Measurements from ENCODE around the gene LCP1.

The LCP1 gene

DNA sequence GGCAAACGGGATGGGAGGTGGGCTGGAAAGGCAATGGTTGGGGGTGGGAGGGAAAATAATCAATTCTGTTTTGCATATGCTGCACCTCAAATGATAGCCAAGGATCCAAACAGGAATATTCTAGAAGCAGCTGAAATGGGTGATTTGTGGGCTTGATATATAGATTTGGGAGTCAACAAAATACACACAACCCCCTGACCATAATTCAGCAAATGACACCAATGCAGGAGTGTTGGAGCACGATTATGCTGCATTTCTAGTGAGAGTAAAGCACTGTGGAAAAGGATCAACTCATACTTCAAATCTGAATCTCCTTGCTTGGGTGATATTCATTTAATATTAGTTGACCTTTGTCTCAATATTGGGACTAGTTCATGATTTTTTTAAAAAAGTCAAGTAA, 36.0 kb downstream of the LCP1 start:
- POLR2A ChIA-PET, result no interaction called here
- DNase-seq (ENCODE audit: extremely low spot score), result no peak
- CTCF ChIA-PET, result interaction anchor here (1.8 to 12.5 kb wide), 3 partner anchors 13 to 20 kb away, joined by 3 to 85 read pairs (median 59); no protein-coding TSS in a partner anchor
- TF ChIP-seq, protein P1, sequence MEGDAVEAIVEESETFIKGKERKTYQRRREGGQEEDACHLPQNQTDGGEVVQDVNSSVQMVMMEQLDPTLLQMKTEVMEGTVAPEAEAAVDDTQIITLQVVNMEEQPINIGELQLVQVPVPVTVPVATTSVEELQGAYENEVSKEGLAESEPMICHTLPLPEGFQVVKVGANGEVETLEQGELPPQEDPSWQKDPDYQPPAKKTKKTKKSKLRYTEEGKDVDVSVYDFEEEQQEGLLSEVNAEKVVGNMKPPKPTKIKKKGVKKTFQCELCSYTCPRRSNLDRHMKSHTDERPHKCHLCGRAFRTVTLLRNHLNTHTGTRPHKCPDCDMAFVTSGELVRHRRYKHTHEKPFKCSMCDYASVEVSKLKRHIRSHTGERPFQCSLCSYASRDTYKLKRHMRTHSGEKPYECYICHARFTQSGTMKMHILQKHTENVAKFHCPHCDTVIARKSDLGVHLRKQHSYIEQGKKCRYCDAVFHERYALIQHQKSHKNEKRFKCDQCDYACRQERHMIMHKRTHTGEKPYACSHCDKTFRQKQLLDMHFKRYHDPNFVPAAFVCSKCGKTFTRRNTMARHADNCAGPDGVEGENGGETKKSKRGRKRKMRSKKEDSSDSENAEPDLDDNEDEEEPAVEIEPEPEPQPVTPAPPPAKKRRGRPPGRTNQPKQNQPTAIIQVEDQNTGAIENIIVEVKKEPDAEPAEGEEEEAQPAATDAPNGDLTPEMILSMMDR (IDR thresholded peaks at IDR 0.05; ENCODE audit: control extremely low read depth, extremely low read depth, low read depth, missing control alignments), result no peak

DNA sequence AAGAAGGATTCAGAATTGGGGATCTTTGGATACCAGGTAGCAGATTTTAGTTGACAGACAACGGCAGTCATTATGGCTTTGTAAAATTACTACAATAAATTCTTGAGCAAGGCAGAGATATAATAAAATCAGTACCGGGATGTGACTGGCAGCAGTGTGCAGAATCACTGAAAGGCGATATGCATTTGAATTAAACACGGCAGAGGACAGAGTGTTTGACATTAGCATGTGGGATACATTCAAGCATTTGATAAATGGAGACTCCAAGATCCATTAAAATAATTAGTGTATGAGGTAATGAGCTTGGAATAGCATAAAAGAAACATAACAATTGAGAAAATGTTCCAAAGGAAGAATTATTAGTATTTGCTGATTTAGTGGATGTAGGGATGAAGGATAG, 36.8 kb downstream of the LCP1 start:
- DNase-seq (ENCODE audit: extremely low spot score), result no peak
- POLR2A ChIA-PET, result no interaction called here
- CTCF ChIA-PET, result interaction anchor here (1.0 to 12.5 kb wide), 5 partner anchors 10 to 25 kb away, joined by 3 to 85 read pairs (median 7); no protein-coding TSS in a partner anchor
- TF ChIP-seq, protein P1 (IDR thresholded peaks at IDR 0.05; ENCODE audit: control extremely low read depth, extremely low read depth, low read depth, missing control alignments), result no peak

DNA sequence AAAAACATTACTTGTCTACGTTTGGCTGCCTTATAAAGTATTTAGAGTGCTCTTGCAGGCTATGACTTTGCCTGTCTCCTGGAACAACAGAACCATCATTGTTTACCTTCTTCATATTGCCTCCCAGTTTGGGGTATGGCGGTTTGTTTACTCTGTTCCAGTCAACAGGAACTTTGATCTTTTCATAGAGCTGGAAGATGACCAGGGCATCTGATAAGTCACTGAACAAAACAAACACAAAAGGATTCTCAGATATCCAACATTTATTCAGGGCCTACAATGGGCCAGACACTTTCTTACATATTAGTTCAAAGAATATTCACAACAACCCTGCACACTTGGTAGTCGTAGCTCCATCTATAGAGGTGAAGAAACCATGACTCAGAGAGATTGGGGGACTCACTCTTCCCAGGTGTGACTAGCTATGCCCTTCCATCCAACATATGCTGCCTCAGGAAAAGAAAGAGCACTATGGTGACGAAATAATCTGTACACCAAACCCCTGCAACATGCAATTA, 38.7 kb downstream of the LCP1 start:
- DNase-seq (ENCODE audit: extremely low spot score), result no peak

DNA sequence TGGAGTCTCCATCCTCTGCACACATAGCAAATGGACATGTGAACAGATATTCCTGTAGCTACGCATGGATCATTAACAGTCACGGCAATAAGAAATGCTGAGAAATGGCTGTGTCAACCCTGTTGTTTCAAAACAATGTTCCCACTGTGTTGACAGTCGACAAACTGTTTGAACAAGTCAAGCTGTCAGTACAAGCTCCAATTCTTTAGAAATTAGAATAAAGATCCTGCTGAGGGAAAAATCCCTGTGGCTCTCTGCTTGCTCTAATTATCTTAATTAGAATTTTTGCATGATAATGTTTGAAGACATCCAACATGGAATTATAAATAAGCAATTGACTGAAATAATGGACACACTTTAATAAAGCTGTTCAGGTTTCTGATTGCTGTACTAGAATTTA, 39.2 kb downstream of the LCP1 start:
- DNase-seq (ENCODE audit: extremely low spot score), result no peak

More for the DNA sequence above, 38.7 kb downstream of the LCP1 start:
- POLR2A ChIA-PET, result no interaction called here
- TF ChIP-seq, protein P1 (IDR thresholded peaks at IDR 0.05; ENCODE audit: control extremely low read depth, extremely low read depth, low read depth, missing control alignments), result no peak
- CTCF ChIA-PET, result interaction anchor here (1.3 to 12.5 kb wide), 4 partner anchors 9 to 17 kb away, joined by 5 to 85 read pairs (median 33); no protein-coding TSS in a partner anchor

DNA sequence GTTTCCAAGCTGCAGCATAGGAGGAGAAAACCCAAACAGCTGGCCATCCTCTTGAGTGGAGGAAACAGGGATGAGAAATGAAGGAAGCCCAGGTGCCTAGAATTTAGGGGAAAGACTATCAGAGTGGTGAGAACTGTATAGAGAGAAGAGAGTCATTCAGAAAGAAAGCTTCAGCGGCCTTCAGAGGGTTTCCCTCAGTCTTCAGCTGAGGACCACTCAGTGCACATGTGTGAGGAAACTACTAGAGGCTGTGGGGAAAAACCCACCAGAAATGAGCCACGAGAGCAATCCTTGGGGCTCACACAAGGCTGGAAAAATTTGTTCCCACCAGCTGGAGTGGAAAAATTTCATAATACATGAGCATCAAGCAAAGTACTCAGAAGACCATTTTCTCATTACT, 41.9 kb downstream of the LCP1 start:
- no peak for DNase-seq (ENCODE audit: extremely low spot score)
- ChIA-PET CTCF (interaction anchor here (0.9 to 12.5 kb wide), 12 partner anchors 8 to 135 kb away, joined by 3 to 85 read pairs (median 4); no protein-coding TSS in a partner anchor), POLR2A (no interaction called here)
- TF ChIP-seq, protein P1 (IDR thresholded peaks at IDR 0.05; ENCODE audit: control extremely low read depth, extremely low read depth, low read depth, missing control alignments), result no peak

More for the DNA sequence above, 39.2 kb downstream of the LCP1 start:
- POLR2A ChIA-PET, result no interaction called here
- CTCF ChIA-PET, result interaction anchor here (1.3 to 12.5 kb wide), 4 partner anchors 8 to 17 kb away, joined by 5 to 85 read pairs (median 34); no protein-coding TSS in a partner anchor
- TF ChIP-seq, protein P1 (IDR thresholded peaks at IDR 0.05; ENCODE audit: control extremely low read depth, extremely low read depth, low read depth, missing control alignments), result no peak

DNA sequence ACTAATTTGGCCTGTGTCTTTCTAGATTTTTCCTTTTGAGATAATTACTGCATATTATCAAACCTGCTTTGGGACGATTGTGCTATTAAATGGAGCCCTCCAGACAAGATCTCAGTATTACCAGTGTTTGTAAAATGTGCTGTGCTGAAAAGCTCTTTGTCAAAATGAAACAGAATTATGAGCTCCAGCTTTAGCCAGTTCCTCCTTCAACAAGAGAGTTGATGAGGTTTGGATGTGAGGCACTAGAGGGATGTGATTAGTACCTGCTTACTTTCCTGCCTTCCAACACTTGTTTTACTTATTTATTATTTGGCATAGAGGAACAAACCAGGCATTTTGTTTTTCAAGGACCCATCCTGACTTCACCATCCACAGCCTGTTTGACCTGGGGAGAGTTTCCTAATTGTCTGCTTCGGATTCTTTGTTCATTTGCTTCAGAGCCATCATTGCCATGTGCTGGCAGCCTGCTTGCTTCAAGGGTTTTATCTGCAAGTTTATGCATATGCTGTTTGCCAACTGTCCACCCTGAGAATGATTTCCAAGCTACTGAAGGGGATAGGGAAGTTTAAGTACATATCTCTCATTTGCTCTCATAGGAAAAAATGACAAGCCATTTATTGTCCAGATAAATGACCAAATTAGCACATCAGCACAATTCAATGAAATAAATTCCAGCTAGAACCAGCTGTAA, 44.2 kb downstream of the LCP1 start:
- POLR2A ChIA-PET, result interaction anchor here (0.7 kb wide), 1 partner anchor 144 kb away, joined by 3 read pairs; no protein-coding TSS in a partner anchor
- no peak for DNase-seq (ENCODE audit: extremely low spot score)
- CTCF ChIA-PET, result interaction anchor here (1.9 to 12.5 kb wide), 3 partner anchors 11 to 22 kb away, joined by 5 to 85 read pairs (median 18); no protein-coding TSS in a partner anchor
- TF ChIP-seq, protein P1 (IDR thresholded peaks at IDR 0.05; ENCODE audit: control extremely low read depth, extremely low read depth, low read depth, missing control alignments), result no peak
